Skeletal muscle satellite cell (primary cell): Measurements from ENCODE around the gene CEMIP.

Experiments
- H3K27me3 ChIP-seq: 2 replicates; pipeline ENCODE4 v1.7.0; 2013; ENCODE audit warnings: low read length; ENCODE audit not compliant: control insufficient read depth, insufficient read depth
- H3K36me3 ChIP-seq: 2 replicates; pipeline ENCODE4 v1.7.0; 2013; ENCODE audit warnings: mild to moderate bottlenecking, control low read depth, low read length; ENCODE audit not compliant: insufficient read depth
- H3K4me1 ChIP-seq: 2 replicates; pipeline ENCODE4 v1.7.0; 2013; ENCODE audit warnings: low read length; ENCODE audit not compliant: control insufficient read depth, insufficient read depth
- H3K4me2 ChIP-seq: 2 replicates; pipeline ENCODE4 v1.7.0; 2013; ENCODE audit warnings: mild to moderate bottlenecking, low read length
- H3K4me3 ChIP-seq: 2 replicates; pipeline ENCODE4 v1.7.0; 2013; ENCODE audit warnings: low read length
- H3K9ac ChIP-seq: 2 replicates; pipeline ENCODE4 v1.7.0; 2013; ENCODE audit warnings: mild to moderate bottlenecking, low read depth, low read length, moderate library complexity
- H3K9me3 ChIP-seq: replicated peaks from 2 replicates; pipeline ENCODE4 v1.7.0; 2013; ENCODE audit warnings: mild to moderate bottlenecking, control low read depth, low read length

The CEMIP gene

DNA sequence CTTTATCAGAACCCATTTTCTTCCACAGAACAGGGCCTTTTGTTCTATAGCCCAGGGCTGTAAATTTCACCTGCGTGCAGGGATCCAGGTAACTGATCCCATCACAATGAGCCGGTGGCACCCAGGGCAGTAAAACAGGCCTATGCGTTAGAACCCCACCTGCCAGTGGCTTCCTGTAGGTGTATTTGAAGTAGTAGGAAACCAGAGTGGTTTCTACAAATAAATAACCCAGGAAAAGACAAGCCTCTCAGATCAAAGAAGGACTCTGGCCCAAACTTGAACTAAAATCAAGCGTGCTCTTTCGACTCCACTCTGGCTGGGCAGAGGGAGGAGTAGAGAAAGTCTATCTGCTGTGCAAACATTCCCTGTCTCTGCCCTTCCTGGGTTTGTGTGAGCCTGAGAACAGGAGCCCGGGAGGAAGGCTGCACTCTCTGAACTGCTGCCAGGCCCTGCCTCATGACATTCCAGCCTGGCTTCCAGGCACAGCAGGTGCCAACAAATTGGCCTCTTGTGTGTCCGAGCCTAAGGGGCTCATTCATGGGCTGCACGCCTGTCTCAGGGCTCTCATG lies 77.7 kb downstream of the CEMIP start:
- H3K36me3 ChIP-seq, result no peaks in the 10 kb centered on the region
- no peak overlapping the region for H3K4me3 ChIP-seq
- H3K27me3 ChIP-seq, result peaks cover 14% of the 10 kb centered on the region
- H3K9me3 ChIP-seq, result no peaks in the 10 kb centered on the region
- H3K9ac ChIP-seq, result no peak overlapping the region
- no peak overlapping the region for H3K4me2 ChIP-seq
- H3K4me1 ChIP-seq, result peaks cover 7% of the 10 kb centered on the region

DNA sequence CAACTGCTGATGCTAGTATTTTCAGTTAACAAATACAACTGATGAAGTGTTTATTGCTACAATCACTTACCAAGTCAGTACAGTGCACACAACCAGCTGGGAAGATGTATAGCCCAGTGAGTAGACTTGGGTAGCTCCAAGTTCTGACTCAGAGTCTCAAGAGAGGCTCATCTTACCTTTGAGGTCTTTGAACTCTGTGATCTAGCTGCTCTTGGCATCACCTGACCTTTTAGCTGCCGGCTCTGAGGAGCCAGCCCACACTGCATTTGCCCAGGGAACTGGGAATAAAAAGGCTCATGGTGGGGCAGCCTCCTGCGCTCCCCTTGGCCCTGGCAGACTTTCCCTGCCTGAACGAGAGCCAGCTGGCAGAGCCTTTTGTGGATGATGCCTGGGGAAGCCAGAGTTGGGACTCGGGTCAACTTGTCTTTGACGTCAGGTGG lies 82.6 kb downstream of the CEMIP start:
- Histone ChIP-seq H3K27me3 (peaks cover 16% of the 10 kb centered on the region), H3K4me3 (no peak overlapping the region), H3K9me3 (no peaks in the 10 kb centered on the region), H3K36me3 (no peaks in the 10 kb centered on the region), H3K4me2 (no peak overlapping the region), H3K9ac (no peak overlapping the region), H3K4me1 (peaks cover 3% of the 10 kb centered on the region)

DNA sequence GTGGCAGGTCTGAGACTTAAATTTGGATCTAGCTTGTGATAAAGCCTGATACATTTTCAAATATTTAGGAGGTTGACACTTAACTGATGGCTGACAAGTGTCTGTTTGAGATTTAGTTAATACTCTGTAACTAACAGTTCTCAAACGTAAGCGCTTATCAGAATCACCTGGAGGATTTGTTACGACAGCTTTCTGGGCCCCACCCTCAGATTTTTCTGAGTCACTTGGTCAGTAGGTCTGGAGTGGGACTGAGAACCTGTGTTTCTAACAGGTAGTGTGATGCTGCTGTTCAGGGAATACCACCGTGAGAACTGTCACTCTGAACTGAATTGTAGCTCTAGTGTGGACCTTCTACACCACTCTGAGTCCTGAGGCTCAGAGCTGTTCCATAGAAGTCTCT lies 85.5 kb downstream of the CEMIP start:
- Histone ChIP-seq H3K9ac (no peak overlapping the region), H3K9me3 (no peaks in the 10 kb centered on the region), H3K27me3 (peaks cover 9% of the 10 kb centered on the region), H3K36me3 (no peaks in the 10 kb centered on the region), H3K4me1 (peaks cover 4% of the 10 kb centered on the region), H3K4me3 (no peak overlapping the region), H3K4me2 (no peak overlapping the region)

DNA sequence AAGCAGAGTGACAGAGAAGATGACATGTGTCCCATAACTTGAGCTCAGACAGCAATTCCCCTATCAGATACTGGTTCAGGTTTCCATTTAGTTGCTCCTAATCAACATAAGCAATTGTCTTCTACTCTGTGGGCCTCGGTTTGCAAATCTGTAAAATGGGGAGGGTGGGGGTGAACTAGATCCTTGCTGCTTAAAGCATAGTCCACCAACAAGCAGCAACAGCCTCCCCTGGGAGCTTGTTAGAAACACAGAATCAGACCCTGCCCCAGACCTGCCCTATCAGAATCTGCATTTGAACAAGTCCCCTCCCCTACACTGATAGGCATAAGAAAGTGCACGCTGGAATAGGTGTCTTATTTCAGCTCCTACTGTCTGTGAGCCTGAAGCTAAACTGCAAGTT lies 87.8 kb downstream of the CEMIP start:
- H3K27me3 ChIP-seq, result peaks cover 5% of the 10 kb centered on the region

DNA sequence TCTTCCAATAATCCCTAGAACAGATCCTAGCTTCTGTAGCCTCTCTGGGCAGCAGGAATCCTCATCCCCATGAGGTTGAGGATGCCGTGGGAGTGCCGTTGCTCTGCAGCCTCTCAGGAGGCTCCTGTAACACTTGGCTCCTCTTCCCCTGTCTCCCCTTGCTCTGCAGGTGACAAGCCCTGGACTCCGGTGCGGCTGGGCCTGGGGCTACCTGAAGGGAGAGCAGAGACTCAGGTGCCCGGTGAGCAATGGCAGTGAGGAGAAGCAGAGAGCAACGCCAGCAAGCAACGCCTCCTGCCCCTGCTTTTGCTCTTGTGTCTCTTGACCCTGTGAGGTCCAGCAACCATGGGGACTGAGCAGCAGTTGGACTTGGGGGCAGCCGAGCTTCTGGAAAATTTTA lies 91.2 kb downstream of the CEMIP start:
- no peaks in the 10 kb centered on the region for H3K9me3 ChIP-seq
- H3K27me3 ChIP-seq, result no peaks in the 10 kb centered on the region
- H3K4me3 ChIP-seq, result no peak overlapping the region
- H3K9ac ChIP-seq, result peak overlapping the region; percentile 48
- no peaks in the 10 kb centered on the region for H3K36me3 ChIP-seq
- H3K4me2 ChIP-seq, result no peak overlapping the region
- peaks cover 24% of the 10 kb centered on the region for H3K4me1 ChIP-seq

More for the DNA sequence above, 87.8 kb downstream of the CEMIP start:
- Histone ChIP-seq H3K36me3 (no peaks in the 10 kb centered on the region), H3K4me1 (peaks cover 23% of the 10 kb centered on the region), H3K4me3 (no peak overlapping the region), H3K9me3 (no peaks in the 10 kb centered on the region), H3K9ac (no peak overlapping the region), H3K4me2 (no peak overlapping the region)

DNA sequence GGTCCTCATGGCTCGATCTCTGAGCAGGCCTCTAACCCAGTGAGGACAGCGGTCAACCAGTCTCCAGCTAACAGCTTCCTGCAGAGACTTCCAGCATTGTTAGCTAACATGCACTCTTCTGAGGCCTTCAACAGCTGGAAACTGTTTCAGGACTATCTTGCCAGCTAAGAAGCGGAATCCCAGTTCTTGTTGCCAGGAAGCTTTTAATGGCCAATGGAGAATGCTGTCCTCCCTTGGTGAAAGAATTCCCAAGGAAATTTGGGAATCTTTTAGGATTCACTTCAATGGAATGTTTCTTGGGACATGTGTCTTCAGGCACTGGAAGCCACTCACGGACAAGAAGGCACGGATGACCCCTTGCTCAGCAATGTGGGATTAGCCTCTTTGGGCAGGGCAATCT lies 91.7 kb downstream of the CEMIP start:
- H3K36me3 ChIP-seq, result no peaks in the 10 kb centered on the region
- H3K4me1 ChIP-seq, result peaks cover 24% of the 10 kb centered on the region
- no peaks in the 10 kb centered on the region for H3K9me3 ChIP-seq
- no peak overlapping the region for H3K4me3 ChIP-seq
- H3K27me3 ChIP-seq, result no peaks in the 10 kb centered on the region
- no peak overlapping the region for H3K4me2 ChIP-seq
- H3K9ac ChIP-seq, result peak overlapping the region; percentile 48

DNA sequence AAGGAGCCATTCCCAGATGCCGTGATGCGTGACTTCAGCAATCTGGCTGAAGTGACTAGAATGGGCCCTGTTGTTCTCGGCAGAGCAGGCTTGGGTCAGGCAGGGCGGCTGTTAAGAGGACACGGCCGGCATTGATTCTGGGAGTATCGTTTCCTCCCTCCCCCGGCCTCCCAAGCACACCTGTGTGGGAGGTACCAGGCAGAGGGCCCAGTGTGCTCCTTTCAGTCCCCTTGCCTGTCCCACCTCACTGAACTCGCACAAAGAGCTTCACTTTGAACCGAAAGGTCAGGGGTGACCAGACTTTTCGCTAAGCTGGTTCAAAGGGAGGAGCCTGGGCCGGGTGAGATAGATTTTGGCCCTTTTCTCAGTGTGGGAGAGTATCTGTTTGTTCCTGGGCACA lies 92.7 kb downstream of the CEMIP start:
- Histone ChIP-seq H3K4me1 (peaks cover 24% of the 10 kb centered on the region), H3K9ac (peak overlapping the region; percentile 61), H3K4me3 (no peak overlapping the region), H3K36me3 (no peaks in the 10 kb centered on the region), H3K4me2 (no peak overlapping the region), H3K9me3 (no peaks in the 10 kb centered on the region), H3K27me3 (no peaks in the 10 kb centered on the region)

DNA sequence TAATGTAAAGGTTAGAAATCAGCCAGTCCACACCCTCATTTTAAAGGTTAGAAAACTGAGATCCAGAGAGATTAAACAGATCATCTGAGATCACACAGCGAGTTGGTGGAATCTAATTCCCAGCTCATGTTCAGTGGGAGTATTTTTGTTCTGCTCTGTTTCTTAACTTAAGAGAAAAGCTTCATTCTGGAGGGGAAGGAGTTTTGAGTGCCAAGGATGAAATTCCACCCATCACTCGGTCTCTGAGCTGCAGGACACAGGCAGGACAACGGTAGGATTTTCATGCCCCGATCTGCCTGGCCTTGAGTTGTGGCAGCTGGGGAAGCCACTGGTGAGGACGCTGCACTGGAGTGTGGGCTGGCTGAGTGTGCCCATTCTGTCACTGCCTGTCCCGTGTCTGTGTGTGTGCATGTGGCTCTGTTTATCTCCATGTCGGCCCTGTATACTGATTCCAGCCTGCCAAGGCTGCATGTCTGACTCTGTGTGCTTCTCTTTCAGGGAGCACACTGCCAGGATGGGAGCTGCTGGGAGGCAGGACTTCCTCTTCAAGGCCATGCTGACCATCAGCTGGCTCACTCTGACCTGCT lies 94.3 kb downstream of the CEMIP start:
- H3K9ac ChIP-seq, result no peak overlapping the region
- no peaks in the 10 kb centered on the region for H3K36me3 ChIP-seq
- no peak overlapping the region for H3K4me2 ChIP-seq
- no peaks in the 10 kb centered on the region for H3K9me3 ChIP-seq
- no peaks in the 10 kb centered on the region for H3K27me3 ChIP-seq
- peaks cover 33% of the 10 kb centered on the region for H3K4me1 ChIP-seq
- H3K4me3 ChIP-seq, result no peak overlapping the region

DNA sequence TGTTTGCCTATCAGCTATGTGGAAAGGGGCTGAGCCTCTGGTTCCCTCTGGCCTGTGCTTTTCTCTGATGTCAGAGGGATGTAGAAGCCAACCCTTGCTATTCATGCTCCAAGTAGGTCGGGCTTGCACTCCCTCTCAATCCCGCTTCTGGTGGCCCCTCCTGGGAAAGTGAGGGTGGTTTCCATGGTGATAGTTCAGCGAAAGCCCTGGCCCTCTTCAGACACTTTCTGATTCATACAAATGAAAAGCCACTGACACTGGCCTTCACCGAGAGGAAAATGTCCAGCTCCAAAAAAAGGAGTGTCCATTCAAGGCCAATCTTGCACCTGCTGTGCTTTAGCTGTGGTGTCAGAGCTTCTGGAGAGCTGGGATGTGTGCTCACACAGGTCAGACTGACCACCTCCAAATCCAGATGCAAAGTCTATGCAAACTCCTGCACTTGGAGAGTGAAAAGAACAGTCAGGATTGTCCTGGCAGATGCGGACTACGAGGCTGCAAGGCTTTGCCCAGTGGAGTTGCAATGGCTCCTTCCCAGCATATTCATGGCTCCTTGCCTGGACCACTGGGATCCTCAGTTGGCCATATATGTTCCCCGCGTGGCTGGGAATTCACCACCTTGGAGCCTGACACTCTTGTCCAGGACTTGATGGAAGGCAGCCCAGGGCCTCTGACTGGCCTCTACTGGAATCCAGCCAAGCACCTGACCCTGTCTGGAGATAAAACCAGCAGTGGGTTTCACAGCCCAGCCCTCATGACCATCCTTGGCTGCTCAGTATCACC lies 96.6 kb downstream of the CEMIP start:
- Histone ChIP-seq H3K9me3 (no peaks in the 10 kb centered on the region), H3K9ac (no peak overlapping the region), H3K4me2 (no peak overlapping the region), H3K27me3 (no peaks in the 10 kb centered on the region), H3K4me3 (no peak overlapping the region), H3K4me1 (peaks cover 22% of the 10 kb centered on the region), H3K36me3 (no peaks in the 10 kb centered on the region)

DNA sequence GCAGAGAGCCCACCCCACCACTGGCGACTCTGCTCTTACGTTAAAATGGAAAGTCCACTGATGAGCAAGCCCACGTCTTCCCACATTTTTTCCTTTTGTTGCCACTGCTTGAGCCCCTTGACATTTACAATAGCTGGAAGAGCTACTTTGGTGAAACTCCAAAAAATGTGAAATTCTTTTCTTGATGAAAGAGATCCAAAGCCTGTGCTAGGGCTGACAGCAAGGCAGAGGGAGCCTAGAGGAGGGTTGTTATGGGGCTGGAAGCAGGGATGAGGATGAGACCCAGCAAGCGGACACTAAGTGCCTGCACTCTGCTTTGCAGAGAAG lies 97.1 kb downstream of the CEMIP start:
- Histone ChIP-seq H3K4me3 (no peak overlapping the region), H3K4me2 (no peak overlapping the region), H3K27me3 (no peaks in the 10 kb centered on the region), H3K4me1 (peaks cover 20% of the 10 kb centered on the region), H3K36me3 (no peaks in the 10 kb centered on the region), H3K9me3 (no peaks in the 10 kb centered on the region), H3K9ac (no peak overlapping the region)

DNA sequence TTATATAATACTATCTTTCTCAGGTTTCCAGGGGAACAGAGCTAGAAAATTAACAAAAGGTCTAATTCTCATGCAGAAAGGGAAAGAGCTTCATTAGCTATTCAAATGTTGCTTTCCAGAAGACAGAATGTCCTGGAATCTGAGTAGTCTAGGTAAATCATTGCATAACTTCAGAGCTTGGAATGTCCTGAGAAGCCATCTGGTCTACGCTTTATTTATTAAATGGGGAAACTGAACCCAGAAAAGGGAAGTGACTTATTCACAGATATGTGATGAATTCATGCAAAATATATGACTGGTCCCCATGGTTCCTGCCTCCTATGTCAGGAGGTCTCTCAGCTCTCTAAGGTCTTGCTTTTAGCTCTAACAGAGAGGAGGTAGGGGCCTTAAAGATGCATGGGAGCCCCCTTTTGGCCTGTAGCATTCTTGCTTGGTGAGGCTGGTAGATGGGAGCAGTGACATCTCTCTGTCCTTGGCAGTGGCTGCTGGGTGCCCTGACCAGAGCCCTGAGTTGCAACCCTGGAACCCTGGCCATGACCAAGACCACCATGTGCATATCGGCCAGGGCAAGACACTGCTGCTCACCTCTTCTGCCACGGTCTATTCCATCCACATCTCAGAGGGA lies 99.2 kb downstream of the CEMIP start:
- Histone ChIP-seq H3K27me3 (no peaks in the 10 kb centered on the region), H3K4me2 (peak overlapping the region; percentile 15), H3K9ac (no peak overlapping the region), H3K4me1 (peaks cover 13% of the 10 kb centered on the region), H3K36me3 (no peaks in the 10 kb centered on the region), H3K4me3 (no peak overlapping the region), H3K9me3 (no peaks in the 10 kb centered on the region)
